Natural killer cell (primary cell): Measurements from ENCODE around the gene MUC15. TPM values are rescaled to one million over a fixed set of nuclear protein-coding genes. Genes with fewer than 3 reads are reported as not detected.
"Not testable (repeated sequence)": the region's sequence is repeated elsewhere in the genome, so short reads cannot be mapped to it uniquely, and the experiment has no call there.

Experiments used
- ATAC-seq, 3 donors: fragments of 150-1000 bp in 2 of 3; fragments of 200-7000 bp in 1 of 3; cut with Tn5 transposase; 1 replicate in 1 of 3; 2 replicates in 2 of 3; pipeline ENCODE4 v1.10.0; 2021; ENCODE audit warnings: mild to moderate bottlenecking in 2 of 3, moderate library complexity in 2 of 3
- DNase-seq, 2 donors: peaks; one replicate each; pipeline versions ENCODE4 v3.0.0 to v3.0.0-alpha.2; 2013 to 2021; ENCODE audit warnings: mixed read lengths in 1 of 2
- H3K27ac ChIP-seq: one replicate; pipeline ENCODE4 v1.5.1; 2013; ENCODE audit warnings: mild to moderate bottlenecking, low read length
- H3K27me3 ChIP-seq: one replicate; pipeline ENCODE4 v1.6.1; 2013; ENCODE audit warnings: low read length; ENCODE audit not compliant: control insufficient read depth, insufficient read depth
- H3K36me3 ChIP-seq: one replicate; pipeline ENCODE4 v1.6.1; 2013; ENCODE audit warnings: low read length; ENCODE audit not compliant: control insufficient read depth, insufficient read depth
- H3K4me1 ChIP-seq: one replicate; pipeline ENCODE4 v1.6.1; 2013; ENCODE audit warnings: low read length; ENCODE audit not compliant: control insufficient read depth, insufficient read depth
- H3K4me3 ChIP-seq: one replicate; pipeline ENCODE4 v1.5.1; 2013; ENCODE audit warnings: low read length
- H3K9me3 ChIP-seq: one replicate; pipeline ENCODE4 v1.6.1; 2013; ENCODE audit warnings: low read length; ENCODE audit not compliant: control insufficient read depth, insufficient read depth
- H3K27ac Mint-ChIP-seq, 2 donors: one replicate each; pipeline ENCODE4 v1.8.0; 2022; ENCODE audit warnings: mild to moderate bottlenecking in 2 of 2, mixed read lengths in 2 of 2, moderate library complexity in 1 of 2
- H3K27me3 Mint-ChIP-seq, 2 donors: one replicate each; pipeline ENCODE4 v1.8.0; 2022; ENCODE audit warnings: low read depth in 2 of 2, mixed read lengths in 2 of 2
- H3K36me3 Mint-ChIP-seq: one replicate; pipeline ENCODE4 v1.8.0; 2022; ENCODE audit warnings: mixed read lengths
- H3K4me1 Mint-ChIP-seq, 2 donors: one replicate each; pipeline ENCODE4 v1.8.0; 2022; ENCODE audit warnings: mixed read lengths in 2 of 2
- H3K4me3 Mint-ChIP-seq: one replicate; pipeline ENCODE4 v1.8.0; 2022; ENCODE audit warnings: mild to moderate bottlenecking, moderate library complexity, mixed read lengths
- H3K9me3 Mint-ChIP-seq, 2 donors: one replicate each; pipeline ENCODE4 v1.8.0; 2022; ENCODE audit warnings: mixed read lengths in 2 of 2
- WGBS: methylation state at CpG from one replicate; pipeline ENCODE4 v1.1.7; 2013; ENCODE audit warnings: missing lambda C conversion rate; ENCODE audit not compliant: insufficient coverage; 5-methylcytosine and 5-hydroxymethylcytosine counted together
- intact Hi-C: fragments of 100-400 bp; cut with micrococcal nuclease; formaldehyde crosslinking; loops from one replicate; pipeline ENCODE4 v1.14.2; 2022
- total RNA-seq, 4 donors: library from RNA; stranded (reverse); fragments of 120-200 nt in 1 of 4; gene quantifications; one replicate each; pipeline versions ENCODE4 v1.2.3 to v1.2.4, GENCODE V29; 2013 to 2022
- TF ChIP-seq, protein P1 (sequence below): fragments of 200-600 bp; IDR thresholded peaks from one replicate; pipeline ENCODE4 v1.8.0; 2022; ENCODE audit warnings: antibody characterized with exemption

Gene MUC15
- total RNA-seq, 3 donors from 2014 or later (not counting 1 experiment from before 2014, with no cell fraction given) = not detected

DNA sequence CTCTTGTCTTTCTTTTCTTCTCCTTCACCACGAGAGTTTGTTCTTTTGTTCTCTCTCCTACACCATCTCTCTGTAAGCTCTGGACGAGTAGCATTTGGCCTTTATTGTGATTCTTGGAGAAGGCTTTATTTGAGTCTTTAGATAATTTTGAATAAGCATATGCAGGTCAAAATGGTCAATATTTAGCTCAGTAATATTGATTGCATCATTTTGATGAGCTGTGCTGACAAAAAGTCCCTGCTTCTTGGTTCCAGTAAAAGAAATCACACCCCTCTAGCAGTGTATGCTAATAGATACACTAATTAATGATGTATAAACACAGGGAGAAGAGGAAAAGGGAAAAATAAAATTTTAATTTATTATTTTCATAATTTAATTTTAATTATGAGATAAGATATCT is 25.8 kb upstream of the MUC15 start:
- Histone ChIP-seq H3K4me3 (no peak overlapping the region), H3K27ac (no peak overlapping the region), H3K9me3 (peaks cover 3% of the 10 kb centered on the region), H3K27me3 (no peaks in the 10 kb centered on the region), H3K36me3 (no peaks in the 10 kb centered on the region), H3K4me1 (no peaks in the 10 kb centered on the region)
- no peak overlapping the region for H3K27ac Mint-ChIP-seq
- DNase-seq (no peak), ATAC-seq (no peak)
- no peaks in the 10 kb centered on the region for H3K36me3 Mint-ChIP-seq
- no peaks in the 10 kb centered on the region for H3K27me3 Mint-ChIP-seq
- no peaks in the 10 kb centered on the region for H3K4me1 Mint-ChIP-seq
- peaks cover 16 to 22% of the 10 kb centered on the region in 2 donors for H3K9me3 Mint-ChIP-seq
- TF ChIP-seq, protein P1, sequence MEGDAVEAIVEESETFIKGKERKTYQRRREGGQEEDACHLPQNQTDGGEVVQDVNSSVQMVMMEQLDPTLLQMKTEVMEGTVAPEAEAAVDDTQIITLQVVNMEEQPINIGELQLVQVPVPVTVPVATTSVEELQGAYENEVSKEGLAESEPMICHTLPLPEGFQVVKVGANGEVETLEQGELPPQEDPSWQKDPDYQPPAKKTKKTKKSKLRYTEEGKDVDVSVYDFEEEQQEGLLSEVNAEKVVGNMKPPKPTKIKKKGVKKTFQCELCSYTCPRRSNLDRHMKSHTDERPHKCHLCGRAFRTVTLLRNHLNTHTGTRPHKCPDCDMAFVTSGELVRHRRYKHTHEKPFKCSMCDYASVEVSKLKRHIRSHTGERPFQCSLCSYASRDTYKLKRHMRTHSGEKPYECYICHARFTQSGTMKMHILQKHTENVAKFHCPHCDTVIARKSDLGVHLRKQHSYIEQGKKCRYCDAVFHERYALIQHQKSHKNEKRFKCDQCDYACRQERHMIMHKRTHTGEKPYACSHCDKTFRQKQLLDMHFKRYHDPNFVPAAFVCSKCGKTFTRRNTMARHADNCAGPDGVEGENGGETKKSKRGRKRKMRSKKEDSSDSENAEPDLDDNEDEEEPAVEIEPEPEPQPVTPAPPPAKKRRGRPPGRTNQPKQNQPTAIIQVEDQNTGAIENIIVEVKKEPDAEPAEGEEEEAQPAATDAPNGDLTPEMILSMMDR = no peak
- 50% methylated on average over 1 of the region's 2 CpGs for WGBS
- H3K4me3 Mint-ChIP-seq = no peak overlapping the region
- intact Hi-C loops = no loop called here

DNA sequence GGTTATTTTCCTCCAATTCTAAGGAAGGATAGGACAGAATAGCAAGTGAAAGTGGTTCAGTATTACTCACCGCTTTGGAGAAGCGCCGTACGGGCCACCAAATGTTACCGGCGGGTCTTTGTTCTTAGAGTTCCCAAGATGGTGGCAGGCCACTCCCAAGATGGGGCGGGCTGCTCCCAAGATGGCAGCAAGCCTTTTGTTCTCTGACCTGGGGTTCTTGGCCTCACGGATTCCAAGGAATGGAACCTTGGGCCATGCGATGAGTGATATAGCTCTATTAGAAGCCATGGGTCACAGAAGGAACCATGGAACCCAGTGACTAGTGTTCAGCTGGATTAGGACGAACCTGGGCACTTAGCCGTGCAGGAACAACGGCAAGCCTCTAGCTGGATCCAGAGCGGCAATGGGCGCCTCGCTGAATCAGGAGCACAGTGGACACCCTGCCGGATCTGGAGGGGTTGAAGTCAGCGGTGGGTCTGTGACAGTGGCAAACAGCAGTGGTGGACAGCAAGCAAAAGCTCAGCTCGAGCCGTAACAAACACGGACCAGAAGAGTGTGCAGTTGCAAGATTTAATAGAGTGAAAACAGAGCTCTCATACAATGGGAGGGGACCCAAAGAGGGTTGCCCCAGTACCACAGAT is 25.1 kb upstream of the MUC15 start:
- DNase-seq, intact Hi-C loops, H3K27me3 Mint-ChIP-seq, H3K36me3 ChIP-seq, H3K36me3 Mint-ChIP-seq, H3K4me3 ChIP-seq, H3K27ac ChIP-seq, H3K4me1 Mint-ChIP-seq, H3K4me1 ChIP-seq, ATAC-seq, H3K27ac Mint-ChIP-seq, H3K4me3 Mint-ChIP-seq, H3K27me3 ChIP-seq, H3K9me3 ChIP-seq: not testable (repeated sequence)
- 93% methylated on average over 20 of the region's 20 CpGs for WGBS
- H3K9me3 Mint-ChIP-seq = peaks cover 16 to 22% of the 10 kb centered on the region in 2 donors

GRCh38 chr11:26595207-26595865 is 23.3 kb upstream of the MUC15 start:
- H3K4me1 Mint-ChIP-seq, H3K9me3 ChIP-seq, intact Hi-C loops, ATAC-seq, H3K36me3 Mint-ChIP-seq, H3K4me3 ChIP-seq, H3K27me3 Mint-ChIP-seq, H3K4me3 Mint-ChIP-seq, H3K4me1 ChIP-seq, H3K27ac Mint-ChIP-seq, H3K36me3 ChIP-seq, DNase-seq, H3K27ac ChIP-seq, H3K27me3 ChIP-seq: not testable (repeated sequence)
- H3K9me3 Mint-ChIP-seq = peaks cover 14 to 19% of the 10 kb centered on the region in 2 donors
- 8% methylated on average over 5 of the region's 7 CpGs for WGBS

GRCh38 chr11:26593691-26594090 is 21.6 kb upstream of the MUC15 start:
- no peaks in the 10 kb centered on the region for H3K27me3 ChIP-seq
- no peak for DNase-seq
- TF ChIP-seq, protein P1 = no peak
- Mint-ChIP-seq H3K27ac (no peak overlapping the region), H3K4me3 (no peak overlapping the region), H3K27me3 (no peaks in the 10 kb centered on the region), H3K4me1 (no peaks in the 10 kb centered on the region), H3K36me3 (no peaks in the 10 kb centered on the region), H3K9me3 (peaks cover 19 to 20% of the 10 kb centered on the region in 2 donors)
- no peaks in the 10 kb centered on the region for H3K36me3 ChIP-seq
- no peak overlapping the region for H3K27ac ChIP-seq
- no peak overlapping the region for H3K4me3 ChIP-seq
- no peak for ATAC-seq
- peaks cover 3% of the 10 kb centered on the region for H3K9me3 ChIP-seq
- no peaks in the 10 kb centered on the region for H3K4me1 ChIP-seq
- intact Hi-C loops = no loop called here
- WGBS = 90% methylated on average over 11 of the region's 11 CpGs
